CD4-positive, alpha-beta memory T cell (primary cell): ENCODE results near the gene FLRT2. TPM values are rescaled to one million over a fixed set of nuclear protein-coding genes. Genes with fewer than 3 reads are reported as not detected.
A peak's percentile ranks its signal among the peaks of the same experiment; 100 is the strongest.

ENCODE experiments used
- CTCF ChIA-PET: fragments of 350-600 bp; sonication (Branson Sonifier 250); formaldehyde crosslinking; loops from one replicate; lab custom pipeline; 2021; ENCODE audit warnings: inconsistent platforms; ENCODE audit not compliant: partially characterized antibody; lab: Charles Lee
- POLR2A ChIA-PET: fragments of 350-600 bp; sonication (Branson Sonifier 250); formaldehyde crosslinking; loops from one replicate; lab custom pipeline; 2021; ENCODE audit not compliant: partially characterized antibody; lab: Charles Lee
- DNase-seq, 5 donors: peaks; one replicate each; pipeline versions ENCODE4 v3.0.0 to v3.0.0-alpha.2; 2020 to 2022; ENCODE audit warnings: mixed read lengths in 1 of 5
- H3K27ac ChIP-seq: one replicate; pipeline ENCODE4 v1.7.0; 2013; ENCODE audit warnings: low read depth, low read length
- H3K27me3 ChIP-seq: 2 replicates; pipeline ENCODE4 v1.7.0; 2013; ENCODE audit warnings: mild to moderate bottlenecking, low read length, moderate library complexity; ENCODE audit not compliant: insufficient read depth
- H3K36me3 ChIP-seq: 2 replicates; pipeline ENCODE4 v1.7.0; 2013; ENCODE audit warnings: mild to moderate bottlenecking, low read length, moderate library complexity; ENCODE audit not compliant: insufficient read depth
- H3K4me1 ChIP-seq: 2 replicates; pipeline ENCODE4 v1.7.0; 2013; ENCODE audit warnings: mild to moderate bottlenecking, low read length, moderate library complexity; ENCODE audit not compliant: insufficient read depth
- H3K4me3 ChIP-seq, 2 donors: one replicate each; pipeline ENCODE4 v1.7.0; 2013; ENCODE audit warnings: low read length in 2 of 2, mild to moderate bottlenecking in 1 of 2
- H3K9me3 ChIP-seq, 2 donors: one replicate each; pipeline ENCODE4 v1.7.0; 2013; ENCODE audit warnings: low read length in 2 of 2, control low read depth in 1 of 2; ENCODE audit not compliant: control insufficient read depth in 1 of 2
- H3K27ac Mint-ChIP-seq, 7 donors: one replicate each; pipeline ENCODE4 v1.8.0; 2020 to 2021; ENCODE audit warnings: mixed read lengths in 7 of 7, mild to moderate bottlenecking in 6 of 7, inconsistent platforms in 3 of 7, moderate library complexity in 3 of 7
- H3K27me3 Mint-ChIP-seq, 2 donors: one replicate each; pipeline ENCODE4 v1.8.0; 2020 to 2021; ENCODE audit warnings: mixed read lengths in 2 of 2
- H3K36me3 Mint-ChIP-seq, 2 donors: one replicate each; pipeline ENCODE4 v1.8.0; 2020 to 2021; ENCODE audit warnings: mixed read lengths in 2 of 2, inconsistent platforms in 1 of 2, mild to moderate bottlenecking in 1 of 2
- H3K4me1 Mint-ChIP-seq, 4 donors: one replicate each; pipeline ENCODE4 v1.8.0; 2020 to 2021; ENCODE audit warnings: mixed read lengths in 4 of 4, mild to moderate bottlenecking in 1 of 4
- H3K4me3 Mint-ChIP-seq, 8 donors: one replicate each; pipeline ENCODE4 v1.8.0; 2020 to 2021; ENCODE audit warnings: mixed read lengths in 8 of 8, mild to moderate bottlenecking in 7 of 8, moderate library complexity in 6 of 8, inconsistent platforms in 3 of 8
- H3K9me3 Mint-ChIP-seq, 8 donors: one replicate each; pipeline ENCODE4 v1.8.0; 2020 to 2021; ENCODE audit warnings: mixed read lengths in 8 of 8, mild to moderate bottlenecking in 5 of 8, inconsistent platforms in 3 of 8, moderate library complexity in 1 of 8
- intact Hi-C: fragments of 100-400 bp; cut with micrococcal nuclease; formaldehyde crosslinking; loops from one replicate; pipeline ENCODE4 v1.15.1; 2023
- polyA plus RNA-seq, 2 donors: library from polyadenylated mRNA; unstranded; fragments of 300-500 nt; fragmentation: Illumina TruSeq; gene quantifications; one replicate each; pipeline ENCODE4 v1.2.3, GENCODE V29; 2021
- total RNA-seq, 2 experiments: library from RNA; stranded (reverse); gene quantifications; one replicate each; pipeline ENCODE4 v1.2.3, GENCODE V29; 2021

The FLRT2 gene
- total RNA-seq = under 1 TPM in 1 of 2 experiments, not detected in 1; 0.03 TPM
- polyA plus RNA-seq = not detected

GRCh38 chr14:85529803-85530574 lies at the start of gene FLRT2:
Gene FLRT2 (plus strand): TSS chr14:85530144. CDS start chr14:85621515, 91,371 bp downstream.
- Histone ChIP-seq H3K4me1 (no peaks in the 10 kb centered on the region), H3K36me3 (no peaks in the 10 kb centered on the region), H3K27me3 (no peaks in the 10 kb centered on the region), H3K9me3 (no peaks in the 10 kb centered on the region), H3K27ac (no peak within 1 kb of the TSS), H3K4me3 (no peak within 1 kb of the TSS)
- Mint-ChIP-seq H3K27ac (no peak within 1 kb of the TSS), H3K27me3 (peaks cover 47 to 48% of the 10 kb centered on the region in 2 donors), H3K36me3 (no peaks in the 10 kb centered on the region), H3K4me3 (peak within 1 kb of the TSS in 1 of 8 donors; percentile 17), H3K4me1 (peaks cover 0 to 14% (median 6%) of the 10 kb centered on the region in 4 donors), H3K9me3 (peaks cover 0 to 16% (median 6%) of the 10 kb centered on the region in 8 donors)
- POLR2A ChIA-PET = no interaction called here
- intact Hi-C loops = no loop called here
- DNase-seq = no peak
- CTCF ChIA-PET = no interaction called here

- POLR2A ChIA-PET = no interaction called here
- Histone ChIP-seq H3K27ac (no peak overlapping the region), H3K4me3 (no peak overlapping the region), H3K4me1 (no peaks in the 10 kb centered on the region), H3K27me3 (no peaks in the 10 kb centered on the region), H3K36me3 (no peaks in the 10 kb centered on the region), H3K9me3 (no peaks in the 10 kb centered on the region)
- no peak for DNase-seq
- H3K27ac Mint-ChIP-seq = no peak overlapping the region
- no peaks in the 10 kb centered on the region for H3K4me1 Mint-ChIP-seq
- no peaks in the 10 kb centered on the region for H3K36me3 Mint-ChIP-seq
- CTCF ChIA-PET = no interaction called here
- peaks cover 0 to 4% (median under 1%) of the 10 kb centered on the region in 8 donors for H3K9me3 Mint-ChIP-seq
- H3K27me3 Mint-ChIP-seq = no peaks in the 10 kb centered on the region
- no peak overlapping the region for H3K4me3 Mint-ChIP-seq
- intact Hi-C loops = no loop called here
Observed at GRCh38 chr14:85481471-85481870, 48.5 kb upstream of the FLRT2 start.

GRCh38 chr14:85482552-85482951 lies 47.4 kb upstream of the FLRT2 start:
- no peaks in the 10 kb centered on the region for H3K9me3 ChIP-seq

GRCh38 chr14:85483037-85483436 lies 46.9 kb upstream of the FLRT2 start:
- Histone ChIP-seq H3K4me3 (no peak overlapping the region), H3K9me3 (no peaks in the 10 kb centered on the region), H3K27ac (no peak overlapping the region), H3K36me3 (no peaks in the 10 kb centered on the region), H3K4me1 (no peaks in the 10 kb centered on the region), H3K27me3 (no peaks in the 10 kb centered on the region)
- DNase-seq = no peak
- ChIA-PET CTCF (no interaction called here), POLR2A (no interaction called here)
- Mint-ChIP-seq H3K27me3 (no peaks in the 10 kb centered on the region), H3K4me3 (no peak overlapping the region), H3K27ac (no peak overlapping the region), H3K4me1 (no peaks in the 10 kb centered on the region), H3K36me3 (no peaks in the 10 kb centered on the region), H3K9me3 (peaks cover 0 to 6% (median under 1%) of the 10 kb centered on the region in 8 donors)
- intact Hi-C loops = no loop called here

More at GRCh38 chr14:85482552-85482951, 47.4 kb upstream of the FLRT2 start:
- ChIA-PET POLR2A (no interaction called here), CTCF (no interaction called here)
- intact Hi-C loops = no loop called here
- Mint-ChIP-seq H3K4me1 (no peaks in the 10 kb centered on the region), H3K27me3 (no peaks in the 10 kb centered on the region), H3K4me3 (no peak overlapping the region), H3K9me3 (peaks cover 0 to 5% (median under 1%) of the 10 kb centered on the region in 8 donors), H3K36me3 (no peaks in the 10 kb centered on the region), H3K27ac (no peak overlapping the region)
- H3K27ac ChIP-seq = no peak overlapping the region
- no peaks in the 10 kb centered on the region for H3K4me1 ChIP-seq
- H3K36me3 ChIP-seq = no peaks in the 10 kb centered on the region
- no peak for DNase-seq
- H3K27me3 ChIP-seq = no peaks in the 10 kb centered on the region
- no peak overlapping the region for H3K4me3 ChIP-seq

- Mint-ChIP-seq H3K36me3 (no peaks in the 10 kb centered on the region), H3K27ac (no peak overlapping the region), H3K27me3 (no peaks in the 10 kb centered on the region), H3K4me3 (no peak overlapping the region), H3K9me3 (peaks cover 0 to 8% (median 1%) of the 10 kb centered on the region in 8 donors), H3K4me1 (no peaks in the 10 kb centered on the region)
- H3K4me1 ChIP-seq = no peaks in the 10 kb centered on the region
- H3K9me3 ChIP-seq = no peaks in the 10 kb centered on the region
- intact Hi-C loops = no loop called here
- ChIA-PET CTCF (no interaction called here), POLR2A (no interaction called here)
- no peaks in the 10 kb centered on the region for H3K27me3 ChIP-seq
- no peak overlapping the region for H3K27ac ChIP-seq
- no peaks in the 10 kb centered on the region for H3K36me3 ChIP-seq
- H3K4me3 ChIP-seq = no peak overlapping the region
- DNase-seq = no peak
Observed at GRCh38 chr14:85483652-85484051, 46.3 kb upstream of the FLRT2 start.

- Mint-ChIP-seq H3K27ac (no peak overlapping the region), H3K36me3 (no peaks in the 10 kb centered on the region), H3K9me3 (peaks cover 0 to 28% (median 9%) of the 10 kb centered on the region in 8 donors), H3K4me1 (no peaks in the 10 kb centered on the region), H3K4me3 (no peak overlapping the region), H3K27me3 (no peaks in the 10 kb centered on the region)
- no peak for DNase-seq
- POLR2A ChIA-PET = no interaction called here
- H3K4me3 ChIP-seq = no peak overlapping the region
- intact Hi-C loops = no loop called here
- no peaks in the 10 kb centered on the region for H3K27me3 ChIP-seq
- H3K9me3 ChIP-seq = no peaks in the 10 kb centered on the region
- H3K4me1 ChIP-seq = no peaks in the 10 kb centered on the region
- no peaks in the 10 kb centered on the region for H3K36me3 ChIP-seq
- H3K27ac ChIP-seq = no peak overlapping the region
- CTCF ChIA-PET = no interaction called here
Observed at GRCh38 chr14:85487215-85487614, 42.7 kb upstream of the FLRT2 start.

- Histone ChIP-seq H3K36me3 (no peaks in the 10 kb centered on the region), H3K4me3 (no peak overlapping the region), H3K4me1 (no peaks in the 10 kb centered on the region), H3K27ac (no peak overlapping the region), H3K27me3 (no peaks in the 10 kb centered on the region), H3K9me3 (no peaks in the 10 kb centered on the region)
- no peaks in the 10 kb centered on the region for H3K27me3 Mint-ChIP-seq
- POLR2A ChIA-PET = no interaction called here
- no peak for DNase-seq
- H3K36me3 Mint-ChIP-seq = no peaks in the 10 kb centered on the region
- H3K4me3 Mint-ChIP-seq = no peak overlapping the region
- CTCF ChIA-PET = no interaction called here
- no peak overlapping the region for H3K27ac Mint-ChIP-seq
- intact Hi-C loops = no loop called here
- H3K9me3 Mint-ChIP-seq = peaks cover 0 to 11% (median 5%) of the 10 kb centered on the region in 8 donors
- no peaks in the 10 kb centered on the region for H3K4me1 Mint-ChIP-seq
Observed at GRCh38 chr14:85501751-85502150, 28.2 kb upstream of the FLRT2 start.
